NCI-H2107 treated with DMSO at 0.1 percent for 48 hours (cell line): ENCODE measurements around the gene MAPK13.

Experiments used
- DNase-seq: peaks from one replicate; lab custom pipeline; 2025; ENCODE audit not compliant: unreplicated experiment; lab: John Stamatoyannopoulos, UW

The MAPK13 gene

GRCh38 chr6:36142971-36143838 lies 12.9 kb downstream of the MAPK13 start:
- DNase-seq: no peak

- DNase-seq: no peak
Measured at GRCh38 chr6:36145495-36145894, 15.2 kb downstream of the MAPK13 start.

- no peak for DNase-seq
Measured at GRCh38 chr6:36147294-36147693, 17.0 kb downstream of the MAPK13 start.

- DNase-seq: no peak
Measured at GRCh38 chr6:36149476-36149875, 19.2 kb downstream of the MAPK13 start.

- no peak for DNase-seq
Measured at GRCh38 chr6:36150283-36150682, 20.0 kb downstream of the MAPK13 start.

- DNase-seq: no peak
Measured at GRCh38 chr6:36154286-36154685, 24.0 kb downstream of the MAPK13 start.

- DNase-seq: no peak
Measured at GRCh38 chr6:36155662-36156061, 25.3 kb downstream of the MAPK13 start.

- DNase-seq: no peak
Measured at GRCh38 chr6:36160147-36160760, 29.9 kb downstream of the MAPK13 start.

GRCh38 chr6:36169023-36170007 lies 39.0 kb downstream of the MAPK13 start:
- DNase-seq: no peak

- no peak for DNase-seq
Measured at GRCh38 chr6:36170704-36171103, 40.4 kb downstream of the MAPK13 start.

- no peak for DNase-seq
Measured at GRCh38 chr6:36171573-36171972, 41.3 kb downstream of the MAPK13 start.

GRCh38 chr6:36177166-36177565 lies 46.9 kb downstream of the MAPK13 start:
- no peak for DNase-seq

- DNase-seq: no peak
Measured at GRCh38 chr6:36178544-36178943, 48.2 kb downstream of the MAPK13 start.

- no peak for DNase-seq
Measured at GRCh38 chr6:36180126-36180525, 49.8 kb downstream of the MAPK13 start.

- no peak for DNase-seq
Measured at GRCh38 chr6:36184311-36184710, 54.0 kb downstream of the MAPK13 start.

GRCh38 chr6:36186199-36186598 lies 55.9 kb downstream of the MAPK13 start:
- DNase-seq: no peak

GRCh38 chr6:36187446-36187845 lies 57.1 kb downstream of the MAPK13 start:
- no peak for DNase-seq
